ENCODE results near the gene POGLUT2. TPM values are rescaled to one million over a fixed set of nuclear protein-coding genes. Genes with fewer than 3 reads are reported as not detected.

POGLUT2 gene
- total and polyA plus RNA-seq, 10 of the 15 experiments (the other 5 are each of a cell fraction or from before 2014, with no cell fraction given), result 2.9 to 11.3 (median 7.6) TPM

DNA sequence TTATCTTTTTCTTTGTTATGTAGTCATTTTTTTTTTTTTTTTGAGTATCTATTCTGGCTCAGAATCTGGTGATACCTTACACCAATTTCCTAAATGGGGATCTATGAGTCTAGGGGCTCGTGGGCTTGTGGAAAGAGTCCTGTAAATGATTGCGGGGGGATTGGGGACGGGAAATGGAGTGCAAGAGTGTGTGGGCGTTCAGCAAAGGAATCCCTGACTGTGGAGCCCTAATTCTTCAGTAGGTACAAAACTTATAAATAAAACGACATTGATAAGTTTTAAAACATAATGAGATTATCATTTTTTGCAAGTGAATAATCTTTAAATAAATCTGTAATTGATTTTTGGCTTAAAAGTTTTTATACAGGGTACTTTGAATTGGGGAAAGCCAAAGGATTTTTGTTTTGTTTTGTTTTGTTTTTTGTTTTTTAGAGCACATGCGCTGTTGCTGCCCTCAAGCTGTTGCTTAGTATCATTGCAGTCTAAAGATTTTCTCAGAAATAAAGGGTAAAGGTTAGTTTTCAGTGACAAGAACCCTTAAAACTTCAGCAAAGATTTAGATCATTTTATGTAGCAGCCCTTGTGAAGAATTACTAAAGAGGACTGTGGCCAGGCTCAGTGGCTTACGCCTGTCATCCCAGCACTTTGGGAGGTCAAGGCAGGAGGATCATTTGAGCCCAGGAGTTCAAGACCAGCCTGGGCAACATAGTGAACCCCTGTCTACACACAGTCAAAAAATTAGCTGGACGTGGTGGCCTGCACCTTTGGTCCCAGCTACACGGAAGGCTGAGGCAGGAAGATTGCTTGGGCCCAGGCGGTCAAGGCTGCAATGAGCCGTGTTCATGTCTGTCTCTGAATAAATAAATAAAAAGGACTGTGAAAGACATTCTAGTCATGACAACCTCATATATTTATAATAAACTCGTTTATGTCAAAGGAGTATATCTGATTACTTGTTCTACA, 48.8 kb upstream of the POGLUT2 start (continued):
- TF ChIP-seq, protein P1, sequence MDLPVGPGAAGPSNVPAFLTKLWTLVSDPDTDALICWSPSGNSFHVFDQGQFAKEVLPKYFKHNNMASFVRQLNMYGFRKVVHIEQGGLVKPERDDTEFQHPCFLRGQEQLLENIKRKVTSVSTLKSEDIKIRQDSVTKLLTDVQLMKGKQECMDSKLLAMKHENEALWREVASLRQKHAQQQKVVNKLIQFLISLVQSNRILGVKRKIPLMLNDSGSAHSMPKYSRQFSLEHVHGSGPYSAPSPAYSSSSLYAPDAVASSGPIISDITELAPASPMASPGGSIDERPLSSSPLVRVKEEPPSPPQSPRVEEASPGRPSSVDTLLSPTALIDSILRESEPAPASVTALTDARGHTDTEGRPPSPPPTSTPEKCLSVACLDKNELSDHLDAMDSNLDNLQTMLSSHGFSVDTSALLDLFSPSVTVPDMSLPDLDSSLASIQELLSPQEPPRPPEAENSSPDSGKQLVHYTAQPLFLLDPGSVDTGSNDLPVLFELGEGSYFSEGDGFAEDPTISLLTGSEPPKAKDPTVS (IDR thresholded peaks at IDR 0.05; ENCODE audit: low read depth, low read length), result no peak
- TF ChIP-seq CHD4 (IDR thresholded peaks at IDR 0.05) (no peak), NR2C2 (IDR thresholded peaks at IDR 0.05; ENCODE audit: borderline replicate concordance, control insufficient read depth, insufficient read length, low read depth) (no peak), TBL1XR1 (IDR thresholded peaks at IDR 0.05; ENCODE audit: low read depth, low read length) (no peak), POU2F2 (IDR thresholded peaks at IDR 0.05; ENCODE audit: borderline replicate concordance, low read depth, low read length) (no peak), CBFB (IDR thresholded peaks at IDR 0.05; ENCODE audit: low read depth) (no peak), DPF2 (IDR thresholded peaks at IDR 0.05) (no peak), BMI1 (IDR thresholded peaks at IDR 0.05; ENCODE audit: borderline replicate concordance) (no peak), SMAD5 (IDR thresholded peaks at IDR 0.05; ENCODE audit: low read depth) (no peak), SMARCA5 (IDR thresholded peaks at IDR 0.05) (no peak)
- TF ChIP-seq, protein P2, sequence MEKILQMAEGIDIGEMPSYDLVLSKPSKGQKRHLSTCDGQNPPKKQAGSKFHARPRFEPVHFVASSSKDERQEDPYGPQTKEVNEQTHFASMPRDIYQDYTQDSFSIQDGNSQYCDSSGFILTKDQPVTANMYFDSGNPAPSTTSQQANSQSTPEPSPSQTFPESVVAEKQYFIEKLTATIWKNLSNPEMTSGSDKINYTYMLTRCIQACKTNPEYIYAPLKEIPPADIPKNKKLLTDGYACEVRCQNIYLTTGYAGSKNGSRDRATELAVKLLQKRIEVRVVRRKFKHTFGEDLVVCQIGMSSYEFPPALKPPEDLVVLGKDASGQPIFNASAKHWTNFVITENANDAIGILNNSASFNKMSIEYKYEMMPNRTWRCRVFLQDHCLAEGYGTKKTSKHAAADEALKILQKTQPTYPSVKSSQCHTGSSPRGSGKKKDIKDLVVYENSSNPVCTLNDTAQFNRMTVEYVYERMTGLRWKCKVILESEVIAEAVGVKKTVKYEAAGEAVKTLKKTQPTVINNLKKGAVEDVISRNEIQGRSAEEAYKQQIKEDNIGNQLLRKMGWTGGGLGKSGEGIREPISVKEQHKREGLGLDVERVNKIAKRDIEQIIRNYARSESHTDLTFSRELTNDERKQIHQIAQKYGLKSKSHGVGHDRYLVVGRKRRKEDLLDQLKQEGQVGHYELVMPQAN (conservative IDR thresholded peaks at IDR 0.05), result no peak
- TF ChIP-seq, protein P3, sequence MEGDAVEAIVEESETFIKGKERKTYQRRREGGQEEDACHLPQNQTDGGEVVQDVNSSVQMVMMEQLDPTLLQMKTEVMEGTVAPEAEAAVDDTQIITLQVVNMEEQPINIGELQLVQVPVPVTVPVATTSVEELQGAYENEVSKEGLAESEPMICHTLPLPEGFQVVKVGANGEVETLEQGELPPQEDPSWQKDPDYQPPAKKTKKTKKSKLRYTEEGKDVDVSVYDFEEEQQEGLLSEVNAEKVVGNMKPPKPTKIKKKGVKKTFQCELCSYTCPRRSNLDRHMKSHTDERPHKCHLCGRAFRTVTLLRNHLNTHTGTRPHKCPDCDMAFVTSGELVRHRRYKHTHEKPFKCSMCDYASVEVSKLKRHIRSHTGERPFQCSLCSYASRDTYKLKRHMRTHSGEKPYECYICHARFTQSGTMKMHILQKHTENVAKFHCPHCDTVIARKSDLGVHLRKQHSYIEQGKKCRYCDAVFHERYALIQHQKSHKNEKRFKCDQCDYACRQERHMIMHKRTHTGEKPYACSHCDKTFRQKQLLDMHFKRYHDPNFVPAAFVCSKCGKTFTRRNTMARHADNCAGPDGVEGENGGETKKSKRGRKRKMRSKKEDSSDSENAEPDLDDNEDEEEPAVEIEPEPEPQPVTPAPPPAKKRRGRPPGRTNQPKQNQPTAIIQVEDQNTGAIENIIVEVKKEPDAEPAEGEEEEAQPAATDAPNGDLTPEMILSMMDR (IDR thresholded peaks at IDR 0.05 in 2 of 3, conservative IDR thresholded peaks at IDR 0.05 in 1 of 3; ENCODE audit: control insufficient read depth in 2 of 3, extremely low read depth in 1 of 3, insufficient read depth in 1 of 3, low read depth in 3 of 3, low read length in 3 of 3), result peak; percentile 68 to 72 (median 69)
- TF ChIP-seq, protein P4, sequence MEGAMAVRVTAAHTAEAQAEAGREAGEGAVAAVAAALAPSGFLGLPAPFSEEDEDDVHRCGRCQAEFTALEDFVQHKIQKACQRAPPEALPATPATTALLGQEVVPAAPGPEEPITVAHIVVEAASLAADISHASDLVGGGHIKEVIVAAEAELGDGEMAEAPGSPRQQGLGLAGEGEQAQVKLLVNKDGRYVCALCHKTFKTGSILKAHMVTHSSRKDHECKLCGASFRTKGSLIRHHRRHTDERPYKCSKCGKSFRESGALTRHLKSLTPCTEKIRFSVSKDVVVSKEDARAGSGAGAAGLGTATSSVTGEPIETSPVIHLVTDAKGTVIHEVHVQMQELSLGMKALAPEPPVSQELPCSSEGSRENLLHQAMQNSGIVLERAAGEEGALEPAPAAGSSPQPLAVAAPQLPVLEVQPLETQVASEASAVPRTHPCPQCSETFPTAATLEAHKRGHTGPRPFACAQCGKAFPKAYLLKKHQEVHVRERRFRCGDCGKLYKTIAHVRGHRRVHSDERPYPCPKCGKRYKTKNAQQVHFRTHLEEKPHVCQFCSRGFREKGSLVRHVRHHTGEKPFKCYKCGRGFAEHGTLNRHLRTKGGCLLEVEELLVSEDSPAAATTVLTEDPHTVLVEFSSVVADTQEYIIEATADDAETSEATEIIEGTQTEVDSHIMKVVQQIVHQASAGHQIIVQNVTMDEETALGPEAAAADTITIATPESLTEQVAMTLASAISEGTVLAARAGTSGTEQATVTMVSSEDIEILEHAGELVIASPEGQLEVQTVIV (IDR thresholded peaks at IDR 0.05; ENCODE audit: borderline replicate concordance, partially characterized antibody), result no peak
- TF ChIP-seq, protein P5, sequence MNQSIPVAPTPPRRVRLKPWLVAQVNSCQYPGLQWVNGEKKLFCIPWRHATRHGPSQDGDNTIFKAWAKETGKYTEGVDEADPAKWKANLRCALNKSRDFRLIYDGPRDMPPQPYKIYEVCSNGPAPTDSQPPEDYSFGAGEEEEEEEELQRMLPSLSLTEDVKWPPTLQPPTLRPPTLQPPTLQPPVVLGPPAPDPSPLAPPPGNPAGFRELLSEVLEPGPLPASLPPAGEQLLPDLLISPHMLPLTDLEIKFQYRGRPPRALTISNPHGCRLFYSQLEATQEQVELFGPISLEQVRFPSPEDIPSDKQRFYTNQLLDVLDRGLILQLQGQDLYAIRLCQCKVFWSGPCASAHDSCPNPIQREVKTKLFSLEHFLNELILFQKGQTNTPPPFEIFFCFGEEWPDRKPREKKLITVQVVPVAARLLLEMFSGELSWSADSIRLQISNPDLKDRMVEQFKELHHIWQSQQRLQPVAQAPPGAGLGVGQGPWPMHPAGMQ (IDR thresholded peaks at IDR 0.05; ENCODE audit: borderline replicate concordance), result no peak
- TF ChIP-seq, protein P6, sequence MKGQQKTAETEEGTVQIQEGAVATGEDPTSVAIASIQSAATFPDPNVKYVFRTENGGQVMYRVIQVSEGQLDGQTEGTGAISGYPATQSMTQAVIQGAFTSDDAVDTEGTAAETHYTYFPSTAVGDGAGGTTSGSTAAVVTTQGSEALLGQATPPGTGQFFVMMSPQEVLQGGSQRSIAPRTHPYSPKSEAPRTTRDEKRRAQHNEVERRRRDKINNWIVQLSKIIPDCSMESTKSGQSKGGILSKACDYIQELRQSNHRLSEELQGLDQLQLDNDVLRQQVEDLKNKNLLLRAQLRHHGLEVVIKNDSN (IDR thresholded peaks at IDR 0.05; ENCODE audit: borderline replicate concordance, extremely low read length, insufficient read depth, low read depth, low read length), result no peak
